Fibroblast of lung (primary cell): ENCODE measurements around the gene THAP8. TPM values are rescaled to one million over a fixed set of nuclear protein-coding genes. Genes with fewer than 3 reads are reported as not detected.

Experiments used
- DNase-seq, 2 donors: peaks; one replicate each; pipeline versions ENCODE4 v3.0.0 to v3.0.0-alpha.2; 2010; ENCODE audit warnings: low read depth in 2 of 2
- H2AFZ ChIP-seq: 2 replicates; pipeline ENCODE4 v1.5.1; 2012; ENCODE audit warnings: low read length, control low read depth, inconsistent platforms
- H3K27ac ChIP-seq: 2 replicates; pipeline ENCODE4 v1.5.1; 2011; ENCODE audit warnings: low read length, control low read depth; ENCODE audit not compliant: insufficient read depth
- H3K27me3 ChIP-seq: 2 replicates; pipeline ENCODE4 v1.5.1; 2011; ENCODE audit warnings: mild to moderate bottlenecking, low read length; ENCODE audit not compliant: control insufficient read depth, insufficient read depth
- H3K36me3 ChIP-seq: 2 replicates; pipeline ENCODE4 v1.5.1; 2011; ENCODE audit warnings: low read length; ENCODE audit not compliant: control insufficient read depth, insufficient read depth
- H3K4me1 ChIP-seq: 2 replicates; pipeline ENCODE4 v1.5.1; 2011; ENCODE audit warnings: low read length; ENCODE audit not compliant: control insufficient read depth, insufficient read depth; ENCODE audit errors: extremely low read depth
- H3K4me2 ChIP-seq: 2 replicates; pipeline ENCODE4 v1.5.1; 2011; ENCODE audit warnings: low read length, control low read depth; ENCODE audit not compliant: insufficient read depth; ENCODE audit errors: extremely low read depth
- H3K4me3 ChIP-seq, 4 experiments: fragments of 200-600 bp in 1 of 4; sonication (generic) in 1 of 4; replicated peaks in 1 of 4; 2 replicates each; pipeline ENCODE4 v1.5.1; 2011 to 2016; ENCODE audit warnings: low read length in 4 of 4, low read depth in 3 of 4, mild to moderate bottlenecking in 3 of 4, control low read depth in 2 of 4, inconsistent platforms in 1 of 4, mixed read lengths in 1 of 4; ENCODE audit not compliant: insufficient read depth in 1 of 4; ENCODE audit errors: control extremely low read depth in 1 of 4
- H3K79me2 ChIP-seq: 2 replicates; pipeline ENCODE4 v1.5.1; 2012; ENCODE audit warnings: mild to moderate bottlenecking, low read length, inconsistent platforms; ENCODE audit not compliant: control insufficient read depth, insufficient read depth
- H3K9ac ChIP-seq: 2 replicates; pipeline ENCODE4 v1.5.1; 2011; ENCODE audit warnings: mild to moderate bottlenecking, low read length, control low read depth; ENCODE audit not compliant: insufficient read depth
- H3K9me3 ChIP-seq: 2 replicates; pipeline ENCODE4 v1.5.1; 2012; ENCODE audit warnings: low read depth, low read length; ENCODE audit not compliant: control insufficient read depth, insufficient read depth
- H4K20me1 ChIP-seq: 2 replicates; pipeline ENCODE4 v1.5.1; 2011; ENCODE audit warnings: low read length; ENCODE audit not compliant: control insufficient read depth, insufficient read depth; ENCODE audit errors: extremely low read depth
- EZH2 ChIP-seq: IDR thresholded peaks from 2 replicates; pipeline ENCODE4 v1.5.1; 2012; ENCODE audit warnings: low read length, control low read depth, mild to moderate bottlenecking; ENCODE audit errors: missing control alignments
- polyA plus RNA-seq, 2 donors: library from polyadenylated mRNA; depleted of rRNA in 1 of 2; stranded (reverse) in 1 of 2; unstranded in 1 of 2; fragments of >200 nt; gene quantifications; 2 replicates each; pipeline ENCODE4 v1.2.1, GENCODE V29; 2011 to 2012; ENCODE audit warnings: missing spikeins in 1 of 2
- total RNA-seq: library from RNA; depleted of rRNA; stranded (reverse); fragments of >200 nt; gene quantifications from 2 replicates; pipeline ENCODE4 v1.2.1, GENCODE V29; 2014
- TF ChIP-seq, protein P1 (sequence below), 2 donors: IDR thresholded peaks in 1 of 2; conservative IDR thresholded peaks in 1 of 2; 1 replicate in 1 of 2; 2 replicates in 1 of 2; pipeline ENCODE4 v1.5.1; 2011 to 2012; ENCODE audit warnings: low read length in 2 of 2, control low read depth in 1 of 2, inconsistent platforms in 1 of 2, low read depth in 1 of 2, mild to moderate bottlenecking in 1 of 2

Gene THAP8
- total and polyA plus RNA-seq, 2 donors (not counting 1 experiment from before 2014, with no cell fraction given): 4.6 to 5.1 TPM

DNA sequence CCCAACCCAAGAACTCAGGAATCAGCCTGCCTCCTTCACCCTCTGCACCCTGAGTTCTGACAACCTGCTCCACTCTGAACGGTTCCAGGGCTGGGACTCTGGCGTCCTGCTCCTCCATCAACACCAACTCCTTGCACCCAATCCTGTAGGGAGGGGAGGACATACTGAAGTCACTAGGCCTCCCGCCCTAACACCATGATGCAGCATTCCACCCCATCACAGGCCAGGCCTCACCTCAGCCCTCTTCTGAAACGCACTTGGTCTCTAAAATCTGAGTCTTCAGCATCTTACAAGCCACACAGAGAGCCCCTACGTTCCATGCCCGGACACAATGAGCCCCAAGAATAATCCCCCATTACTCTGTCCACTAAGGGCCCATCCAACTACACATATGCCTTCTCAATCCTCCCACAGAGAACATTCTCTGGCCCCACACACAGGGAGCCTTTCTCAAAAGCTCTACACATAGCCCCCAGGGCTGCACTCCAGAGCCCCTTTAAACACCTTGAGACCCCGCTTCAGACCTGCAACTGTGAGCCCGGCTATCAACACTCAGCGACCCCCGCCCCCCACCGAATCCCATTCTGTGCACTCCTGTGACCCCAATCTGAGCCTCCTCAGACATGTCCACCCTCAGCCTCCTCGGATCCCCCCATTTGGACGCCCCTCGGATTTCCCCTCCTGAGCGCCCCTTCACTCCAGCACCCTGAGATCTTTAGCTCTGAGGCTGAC lies 40.6 kb downstream of the THAP8 start:
- no peak for DNase-seq
- H3K79me2 ChIP-seq: peaks cover 4% of the 10 kb centered on the region
- peak overlapping the region; percentile 96 for H3K4me2 ChIP-seq
- peaks cover 14% of the 10 kb centered on the region for H3K36me3 ChIP-seq
- no peaks in the 10 kb centered on the region for H4K20me1 ChIP-seq
- peak overlapping the region; percentile 78 for H3K27ac ChIP-seq
- peak overlapping the region; percentile 78 for H3K9ac ChIP-seq
- TF ChIP-seq, protein P1, sequence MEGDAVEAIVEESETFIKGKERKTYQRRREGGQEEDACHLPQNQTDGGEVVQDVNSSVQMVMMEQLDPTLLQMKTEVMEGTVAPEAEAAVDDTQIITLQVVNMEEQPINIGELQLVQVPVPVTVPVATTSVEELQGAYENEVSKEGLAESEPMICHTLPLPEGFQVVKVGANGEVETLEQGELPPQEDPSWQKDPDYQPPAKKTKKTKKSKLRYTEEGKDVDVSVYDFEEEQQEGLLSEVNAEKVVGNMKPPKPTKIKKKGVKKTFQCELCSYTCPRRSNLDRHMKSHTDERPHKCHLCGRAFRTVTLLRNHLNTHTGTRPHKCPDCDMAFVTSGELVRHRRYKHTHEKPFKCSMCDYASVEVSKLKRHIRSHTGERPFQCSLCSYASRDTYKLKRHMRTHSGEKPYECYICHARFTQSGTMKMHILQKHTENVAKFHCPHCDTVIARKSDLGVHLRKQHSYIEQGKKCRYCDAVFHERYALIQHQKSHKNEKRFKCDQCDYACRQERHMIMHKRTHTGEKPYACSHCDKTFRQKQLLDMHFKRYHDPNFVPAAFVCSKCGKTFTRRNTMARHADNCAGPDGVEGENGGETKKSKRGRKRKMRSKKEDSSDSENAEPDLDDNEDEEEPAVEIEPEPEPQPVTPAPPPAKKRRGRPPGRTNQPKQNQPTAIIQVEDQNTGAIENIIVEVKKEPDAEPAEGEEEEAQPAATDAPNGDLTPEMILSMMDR (conservative IDR thresholded peaks at IDR 0.05 in 1 of 2, IDR thresholded peaks at IDR 0.05 in 1 of 2; ENCODE audit: low read depth in 1 of 2, low read length in 2 of 2): no peak
- no peak for TF ChIP-seq EZH2
- peak overlapping the region; percentile 86 for H2AFZ ChIP-seq
- peak overlapping the region; percentile 85 to 97 (median 87) for H3K4me3 ChIP-seq
- peaks cover 12% of the 10 kb centered on the region for H3K4me1 ChIP-seq
- no peaks in the 10 kb centered on the region for H3K9me3 ChIP-seq
- no peaks in the 10 kb centered on the region for H3K27me3 ChIP-seq

DNA sequence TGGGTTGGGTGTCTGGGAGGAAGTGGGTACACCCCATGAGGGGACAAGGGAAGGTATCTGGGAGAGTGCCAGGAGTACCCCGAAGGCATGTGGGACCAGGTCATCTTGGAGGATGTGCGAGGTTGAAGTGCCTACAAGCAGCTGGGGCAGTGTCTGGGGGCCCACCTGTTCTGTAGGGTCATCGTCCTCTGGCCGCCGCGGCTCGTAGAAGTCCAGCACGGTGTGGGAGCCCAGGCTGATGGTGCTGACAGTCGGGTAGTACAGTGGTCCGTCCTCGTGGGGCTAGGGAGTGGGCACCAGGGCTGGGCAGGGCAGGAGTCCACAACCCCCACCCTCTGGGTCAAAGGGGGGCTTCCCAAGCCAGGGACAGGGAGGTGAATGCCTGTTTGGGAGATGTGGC lies 43.7 kb downstream of the THAP8 start:
- no peak for DNase-seq
- no peak for TF ChIP-seq EZH2
- TF ChIP-seq, protein P1 (conservative IDR thresholded peaks at IDR 0.05 in 1 of 2, IDR thresholded peaks at IDR 0.05 in 1 of 2; ENCODE audit: low read depth in 1 of 2, low read length in 2 of 2): no peak
- Histone ChIP-seq H3K4me2 (no peak overlapping the region), H3K36me3 (no peaks in the 10 kb centered on the region), H3K9ac (no peak overlapping the region), H3K79me2 (peaks cover 4% of the 10 kb centered on the region), H3K27ac (no peak overlapping the region), H3K4me1 (peaks cover 12% of the 10 kb centered on the region), H3K27me3 (no peaks in the 10 kb centered on the region), H3K4me3 (no peak overlapping the region), H2AFZ (no peak overlapping the region), H3K9me3 (no peaks in the 10 kb centered on the region), H4K20me1 (no peaks in the 10 kb centered on the region)

DNA sequence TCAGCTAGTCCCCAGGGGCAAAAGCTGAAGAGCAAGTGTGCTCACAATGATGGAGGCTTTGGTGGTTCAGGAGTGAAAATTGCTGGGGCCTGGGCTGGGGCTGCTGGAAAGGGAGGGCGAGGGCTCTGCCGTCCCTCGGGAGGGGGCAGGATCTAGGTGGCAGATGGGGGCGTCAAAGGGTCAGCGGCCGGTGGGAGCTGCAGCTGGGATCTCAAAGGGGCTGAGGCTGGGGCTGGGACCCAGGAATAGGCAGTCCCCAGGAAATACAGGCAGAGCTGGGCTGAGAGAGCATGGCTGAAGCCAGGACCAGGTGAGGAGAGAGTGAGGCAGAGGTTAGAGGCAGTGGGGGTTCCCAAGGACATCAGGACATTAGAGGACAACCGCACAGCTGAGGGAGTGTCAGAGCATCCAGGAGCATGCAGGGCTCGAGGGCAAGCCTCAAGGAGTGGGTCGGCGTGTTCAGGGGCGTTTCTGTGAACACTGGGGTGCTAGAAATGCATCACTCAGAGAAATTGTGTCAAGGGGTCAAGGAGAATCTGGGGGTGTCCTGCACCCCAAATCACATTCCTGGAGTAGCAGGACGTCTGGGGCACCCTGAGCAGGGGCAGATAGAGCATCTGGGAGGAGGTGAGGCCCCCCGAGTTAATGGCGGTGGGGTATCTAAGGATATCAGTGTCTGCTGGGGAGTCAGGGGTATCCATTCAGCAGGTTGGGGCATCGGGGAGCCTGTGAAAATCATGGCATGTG lies 44.3 kb downstream of the THAP8 start:
- no peak for DNase-seq
- no peak overlapping the region for H3K9ac ChIP-seq

More for the DNA sequence above, 44.3 kb downstream of the THAP8 start:
- Histone ChIP-seq H3K79me2 (peaks cover 4% of the 10 kb centered on the region), H2AFZ (peak overlapping the region; percentile 39), H3K4me3 (peak overlapping the region; percentile 15 to 51 (median 18)), H3K27ac (no peak overlapping the region), H3K4me1 (peaks cover 11% of the 10 kb centered on the region), H3K27me3 (no peaks in the 10 kb centered on the region), H4K20me1 (no peaks in the 10 kb centered on the region), H3K36me3 (no peaks in the 10 kb centered on the region), H3K9me3 (no peaks in the 10 kb centered on the region), H3K4me2 (peak overlapping the region; percentile 59)
- TF ChIP-seq EZH2: no peak
- TF ChIP-seq, protein P1 (conservative IDR thresholded peaks at IDR 0.05 in 1 of 2, IDR thresholded peaks at IDR 0.05 in 1 of 2; ENCODE audit: low read depth in 1 of 2, low read length in 2 of 2): no peak
